Ovary (tissue), 9 donors: ENCODE results near the gene MAP2K6. TPM values are rescaled to one million over a fixed set of nuclear protein-coding genes. Genes with fewer than 3 reads are reported as not detected.

Experiments used
- DNase-seq, 5 donors: peaks; one replicate each; pipeline ENCODE4 v3.0.0-alpha.2; 2019 to 2020
- H3K27ac ChIP-seq, 2 donors: fragments of 200-600 bp; one replicate each; pipeline versions ENCODE4 v1.5.1 to v1.8.0; 2019 to 2022
- H3K27me3 ChIP-seq: fragments of 200-600 bp; one replicate; pipeline ENCODE4 v1.8.0; 2022
- H3K36me3 ChIP-seq: fragments of 200-600 bp; sonication (generic); one replicate; pipeline ENCODE4 v1.5.1; 2019
- H3K4me1 ChIP-seq: one replicate; pipeline ENCODE4 v1.8.1; 2013; ENCODE audit warnings: mild to moderate bottlenecking, moderate library complexity; ENCODE audit not compliant: insufficient read depth
- H3K4me3 ChIP-seq: fragments of 200-600 bp; sonication (generic); one replicate; pipeline ENCODE4 v1.5.1; 2017
- H3K9me3 ChIP-seq, 2 donors: fragments of 200-600 bp in 1 of 2; sonication (generic) in 1 of 2; one replicate each; pipeline versions ENCODE4 v1.5.1 to v1.8.1; 2013 to 2019; ENCODE audit warnings: mild to moderate bottlenecking in 1 of 2, moderate library complexity in 1 of 2
- CTCF ChIP-seq, 3 donors: fragments of 450-650 bp in 2 of 3; fragments of 200-600 bp in 1 of 3; IDR thresholded peaks; one replicate each; pipeline versions ENCODE4 v1.5.1 to v1.8.0; 2016 to 2022; ENCODE audit warnings: antibody characterized with exemption in 3 of 3, mild to moderate bottlenecking in 1 of 3
- EP300 ChIP-seq: sonication (generic); formaldehyde crosslinking; IDR thresholded peaks from one replicate; pipeline ENCODE4 v1.6.1; 2017; ENCODE audit warnings: antibody characterized with exemption
- POLR2A ChIP-seq: fragments of 450-650 bp; IDR thresholded peaks from one replicate; pipeline ENCODE4 v1.6.1; 2017; ENCODE audit warnings: antibody characterized with exemption, mild to moderate bottlenecking, moderate library complexity
- WGBS, 3 donors: extraction: QIAGEN DNeasy Blood & Tissue Kit in 1 of 3; methylation state at CpG; one replicate each; pipeline versions ENCODE4 v1.1.5 to v1.1.7; 2013 to 2017; 5-methylcytosine and 5-hydroxymethylcytosine counted together
- intact Hi-C, 4 donors: fragments of 100-400 bp; cut with DNase I; formaldehyde crosslinking; loops; one replicate each; pipeline versions ENCODE4 v1.11.0 to v1.15.1; 2022 to 2023
- polyA plus RNA-seq, 2 donors: library from polyadenylated mRNA; stranded (reverse); fragments of 200-250 nt in 1 of 2; fragments of 350-450 nt in 1 of 2; fragmentation: Illumina TruSeq in 1 of 2; extraction: RNeasy Lipid Tissue Mini Kit (QIAGEN cat#74804) in 1 of 2; gene quantifications; one replicate each; pipeline ENCODE4 v1.2.3, GENCODE V29; 2013 to 2014
- total RNA-seq, 7 donors: library from RNA; depleted of rRNA in 2 of 7; stranded (reverse); fragments of >200 nt in 2 of 7; fragmentation: NEBNext Ultra II Directional in 3 of 7; extraction: Animal tissue kit (Norgen Biotek cat#: 25700) in 3 of 7; gene quantifications; one replicate each; pipeline versions ENCODE4 v1.1.0 to v1.2.4, GENCODE V29; 2016 to 2023
- donor health status: DM: no; HTN: no; CAD: no; lungs with moderate emphysema.
- donor health status: DM: no; HTN: no; CAD: no.
- donor health status: Bipolar disorder and iron deficiency.
- donor health status: DM: yes; HTN: yes; CAD: no.
- donor health status: DM: no; HTN: no; CAD: no.
- donor health status: DM: yes; HTN: yes; CAD: no.

Gene MAP2K6
- total and polyA plus RNA-seq, 9 donors, result 1.0 to 8.4 (median 3.5) TPM

GRCh38 chr17:69497161-69497560 lies 82.7 kb downstream of the MAP2K6 start:
- WGBS, 3 donors, result 95 to 100% (median 98%) methylated on average over 1 of the region's 1 CpG
- intact Hi-C loops, result no loop called here
- no peaks in the 10 kb centered on the region for H3K9me3 ChIP-seq
- DNase-seq, result no peak
- no peaks in the 10 kb centered on the region for H3K36me3 ChIP-seq
- H3K4me3 ChIP-seq, result no peak overlapping the region
- no peaks in the 10 kb centered on the region for H3K27me3 ChIP-seq
- TF ChIP-seq POLR2A (no peak), CTCF (IDR thresholded peaks at IDR 0.05) (no peak)
- no peak overlapping the region for H3K27ac ChIP-seq
- H3K4me1 ChIP-seq, result no peaks in the 10 kb centered on the region

- WGBS, 3 donors, result 72 to 84% (median 82%) methylated on average over 3 of the region's 3 CpGs
- H3K27me3 ChIP-seq, result no peaks in the 10 kb centered on the region
- no peak for TF ChIP-seq CTCF (IDR thresholded peaks at IDR 0.05)
- peaks cover 1% of the 10 kb centered on the region for H3K4me1 ChIP-seq
- no peaks in the 10 kb centered on the region for H3K36me3 ChIP-seq
- no peak overlapping the region for H3K27ac ChIP-seq
- H3K9me3 ChIP-seq, result no peaks in the 10 kb centered on the region
- intact Hi-C loops, result no loop called here
- DNase-seq, result no peak
- no peak overlapping the region for H3K4me3 ChIP-seq
Measured at GRCh38 chr17:69499318-69499717, 84.8 kb downstream of the MAP2K6 start.

GRCh38 chr17:69500911-69501429 lies 86.5 kb downstream of the MAP2K6 start:
- WGBS, 3 donors, result 12 to 25% (median 17%) methylated on average over 9 of the region's 9 CpGs
- Histone ChIP-seq H3K27ac (peak overlapping the region in 1 of 2 donors; percentile 40), H3K9me3 (no peaks in the 10 kb centered on the region), H3K36me3 (no peaks in the 10 kb centered on the region), H3K4me1 (peaks cover 1% of the 10 kb centered on the region), H3K4me3 (no peak overlapping the region), H3K27me3 (no peaks in the 10 kb centered on the region)
- TF ChIP-seq POLR2A (no peak), EP300 (no peak)
- intact Hi-C loops, result no loop called here
- DNase-seq, result no peak

GRCh38 chr17:69501591-69502468 lies 87.3 kb downstream of the MAP2K6 start:
- Histone ChIP-seq H3K36me3 (no peaks in the 10 kb centered on the region), H3K4me1 (peaks cover 1% of the 10 kb centered on the region), H3K27ac (peak overlapping the region; percentile 4 to 52), H3K9me3 (no peaks in the 10 kb centered on the region), H3K4me3 (peak overlapping the region; percentile 12), H3K27me3 (no peaks in the 10 kb centered on the region)
- intact Hi-C loops, result no loop called here
- DNase-seq, result peak; percentile 32 to 63 (median 43)
- WGBS, 3 donors, result 6 to 7% (median 6%) methylated on average over 14 of the region's 14 CpGs
- TF ChIP-seq CTCF (IDR thresholded peaks at IDR 0.05) (no peak), POLR2A (no peak), EP300 (no peak)

- intact Hi-C loops, result no loop called here
- Histone ChIP-seq H3K27me3 (no peaks in the 10 kb centered on the region), H3K27ac (no peak overlapping the region)
Measured at GRCh38 chr17:69503711-69504110, 89.2 kb downstream of the MAP2K6 start.

More at GRCh38 chr17:69503711-69504110, 89.2 kb downstream of the MAP2K6 start:
- 91 to 93% (median 93%) methylated on average over 5 of the region's 5 CpGs for WGBS, 3 donors
- peaks cover 1% of the 10 kb centered on the region for H3K4me1 ChIP-seq
- H3K4me3 ChIP-seq, result no peak overlapping the region
- DNase-seq, result no peak
- H3K9me3 ChIP-seq, result no peaks in the 10 kb centered on the region
- TF ChIP-seq CTCF (IDR thresholded peaks at IDR 0.05) (no peak), EP300 (no peak), POLR2A (no peak)
- no peaks in the 10 kb centered on the region for H3K36me3 ChIP-seq
